Measurements from ENCODE around the gene GAGE12G.
"Not testable (repeated sequence)": the region's sequence is repeated elsewhere in the genome, so short reads cannot be mapped to it uniquely, and the experiment has no call there.

GRCh38 chrX:49589196-49589595, 19.0 kb downstream of the GAGE12G start, which contains the start of gene GAGE2A:
- not testable (repeated sequence) for TF ChIP-seq EZH2 (IDR thresholded peaks at IDR 0.05; ENCODE audit: low read depth); CTCF (conservative IDR thresholded peaks at IDR 0.05)
